GM12873 (cell line): ENCODE results near the gene CSN3.
"Not testable (repeated sequence)": the region's sequence is repeated elsewhere in the genome, so short reads cannot be mapped to it uniquely, and the experiment has no call there.

Experiments
- TF ChIP-seq, protein P1 (sequence below): IDR thresholded peaks from 2 replicates; pipeline ENCODE4 v1.5.1; 2012; ENCODE audit warnings: low read depth, mild to moderate bottlenecking, moderate library complexity, low read length, control low read depth; ENCODE audit not compliant: insufficient read depth; ENCODE audit errors: missing control alignments

Gene CSN3, protein sequence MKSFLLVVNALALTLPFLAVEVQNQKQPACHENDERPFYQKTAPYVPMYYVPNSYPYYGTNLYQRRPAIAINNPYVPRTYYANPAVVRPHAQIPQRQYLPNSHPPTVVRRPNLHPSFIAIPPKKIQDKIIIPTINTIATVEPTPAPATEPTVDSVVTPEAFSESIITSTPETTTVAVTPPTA

DNA sequence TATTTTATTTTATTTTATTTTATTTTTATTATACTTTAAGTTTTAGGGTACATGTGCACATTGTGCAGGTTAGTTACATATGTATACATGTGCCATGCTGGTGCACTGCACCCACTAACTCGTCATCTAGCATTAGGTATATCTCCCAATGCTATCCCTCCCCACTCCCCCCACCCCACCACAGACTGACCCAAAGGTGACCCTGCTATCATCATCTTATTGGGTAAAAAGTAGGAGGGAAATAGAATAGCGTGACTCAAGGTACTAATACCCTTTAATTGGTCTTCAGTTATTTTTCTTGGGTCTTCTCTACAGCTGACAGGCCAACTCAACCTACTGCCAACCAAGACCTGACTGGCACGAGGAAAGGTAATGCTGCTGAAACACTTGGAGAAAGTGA, at the start of gene CSN3:
Gene CSN3 (plus strand): TSS at position 301 of the 400 bp plus-strand sequence. CDS start 2,223 bp downstream, outside the sequence.
- TF ChIP-seq, protein P1, sequence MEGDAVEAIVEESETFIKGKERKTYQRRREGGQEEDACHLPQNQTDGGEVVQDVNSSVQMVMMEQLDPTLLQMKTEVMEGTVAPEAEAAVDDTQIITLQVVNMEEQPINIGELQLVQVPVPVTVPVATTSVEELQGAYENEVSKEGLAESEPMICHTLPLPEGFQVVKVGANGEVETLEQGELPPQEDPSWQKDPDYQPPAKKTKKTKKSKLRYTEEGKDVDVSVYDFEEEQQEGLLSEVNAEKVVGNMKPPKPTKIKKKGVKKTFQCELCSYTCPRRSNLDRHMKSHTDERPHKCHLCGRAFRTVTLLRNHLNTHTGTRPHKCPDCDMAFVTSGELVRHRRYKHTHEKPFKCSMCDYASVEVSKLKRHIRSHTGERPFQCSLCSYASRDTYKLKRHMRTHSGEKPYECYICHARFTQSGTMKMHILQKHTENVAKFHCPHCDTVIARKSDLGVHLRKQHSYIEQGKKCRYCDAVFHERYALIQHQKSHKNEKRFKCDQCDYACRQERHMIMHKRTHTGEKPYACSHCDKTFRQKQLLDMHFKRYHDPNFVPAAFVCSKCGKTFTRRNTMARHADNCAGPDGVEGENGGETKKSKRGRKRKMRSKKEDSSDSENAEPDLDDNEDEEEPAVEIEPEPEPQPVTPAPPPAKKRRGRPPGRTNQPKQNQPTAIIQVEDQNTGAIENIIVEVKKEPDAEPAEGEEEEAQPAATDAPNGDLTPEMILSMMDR = not testable (repeated sequence)

DNA sequence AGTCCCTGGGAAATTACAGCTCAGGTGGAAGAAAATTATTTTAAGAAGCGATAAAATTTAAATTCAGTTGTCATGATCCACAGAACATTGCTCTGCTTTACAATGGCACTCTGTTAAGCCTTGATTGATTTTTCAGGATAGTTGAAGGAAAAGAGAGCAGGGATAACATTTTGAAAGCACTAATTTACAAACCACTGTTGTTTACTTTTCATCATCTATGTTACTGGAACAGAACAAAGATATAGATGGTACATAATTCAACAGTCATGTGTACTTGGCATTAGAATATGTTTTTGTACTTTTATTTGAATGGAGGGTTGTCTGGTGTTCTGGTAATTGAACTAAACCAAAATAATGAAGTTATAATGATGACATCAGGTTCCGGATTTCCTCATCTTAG, 49.5 kb upstream of the CSN3 start:
- TF ChIP-seq, protein P1 = no peak

DNA sequence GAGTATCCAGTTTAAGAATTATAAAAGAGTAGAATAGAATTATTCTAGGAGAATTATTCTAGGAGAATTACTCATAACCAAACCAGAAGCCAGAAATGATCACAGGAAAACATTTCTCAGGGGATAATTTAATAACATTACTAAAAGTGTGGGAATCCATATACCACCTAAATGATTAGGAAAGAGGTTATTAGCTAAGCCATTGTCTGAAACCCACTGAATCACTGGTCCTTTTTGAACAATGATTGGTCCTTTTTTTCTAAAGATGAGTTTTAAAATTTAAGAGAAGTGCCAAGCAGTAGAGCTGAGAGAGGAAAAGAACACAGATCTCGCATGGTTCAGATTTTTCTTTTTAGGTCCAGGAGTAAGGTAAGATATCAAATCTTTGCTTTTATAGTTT, 47.0 kb upstream of the CSN3 start, which contains the start of gene ODAM:
Gene ODAM (plus strand): TSS at position 301 of the 400 bp plus-strand sequence. CDS start 819 bp downstream, outside the sequence.
- TF ChIP-seq, protein P1 = no peak

GRCh38 chr4:70196857-70197256, 45.5 kb upstream of the CSN3 start:
- TF ChIP-seq, protein P1 = no peak

DNA sequence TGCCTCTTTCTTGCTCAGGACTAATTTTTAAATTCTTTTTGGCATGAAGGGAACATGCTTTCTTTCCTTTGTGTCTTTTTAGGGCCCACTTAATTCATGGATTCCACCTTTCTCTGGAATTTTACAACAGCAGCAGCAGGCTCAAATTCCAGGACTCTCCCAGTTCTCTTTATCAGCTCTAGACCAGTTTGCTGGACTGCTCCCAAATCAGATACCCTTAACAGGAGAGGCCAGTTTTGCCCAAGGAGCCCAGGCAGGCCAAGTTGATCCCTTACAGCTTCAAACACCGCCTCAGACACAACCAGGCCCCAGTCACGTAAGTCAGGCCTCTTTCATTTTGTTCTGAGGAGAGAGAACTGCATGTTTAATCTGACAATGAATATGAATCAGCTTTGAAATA, 44.6 kb upstream of the CSN3 start:
- TF ChIP-seq, protein P1 = no peak

DNA sequence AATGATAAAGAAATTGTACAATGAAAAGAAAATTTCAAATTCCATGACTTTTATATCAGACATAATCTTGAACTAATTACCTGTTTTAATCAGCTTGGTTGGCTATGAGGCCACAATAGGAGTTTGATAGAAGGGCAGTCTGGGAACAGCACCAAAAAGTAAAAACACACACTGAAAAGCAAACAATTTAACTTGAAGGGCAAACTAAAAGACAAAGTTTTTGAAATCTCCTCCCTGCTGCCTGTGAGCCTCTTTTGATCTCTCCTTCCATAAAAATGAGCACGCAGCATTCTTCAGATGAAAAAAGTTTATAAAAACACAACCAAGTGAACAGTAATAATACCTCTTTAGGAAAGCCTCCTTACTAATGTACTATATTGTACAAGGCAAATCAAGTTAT, 38.8 kb upstream of the CSN3 start:
- TF ChIP-seq, protein P1 = no peak

GRCh38 chr4:70225824-70226223, 16.6 kb upstream of the CSN3 start, which contains the start of gene FDCSP:
Gene FDCSP (plus strand): TSS chr4:70226124. CDS start chr4:70231195, 5,071 bp downstream.
- TF ChIP-seq, protein P1 = no peak
